OCI-LY3 (cell line): ENCODE results near the gene S100A6.

Experiments used
- CTCF ChIP-seq: fragments of 200-600, 300-600 bp; sonication (generic); IDR thresholded peaks from 2 replicates; pipeline ENCODE4 v1.5.1; 2014; ENCODE audit warnings: antibody characterized with exemption, low read length, low read depth
- EZH2phosphoT487 ChIP-seq: fragments of 200-600 bp; shearing (Covaris generic); IDR thresholded peaks from 2 replicates; pipeline ENCODE4 v1.6.1; 2018; ENCODE audit warnings: antibody characterized with exemption, mixed run types, low read depth

- TF ChIP-seq CTCF, result no peak
- no peak for TF ChIP-seq EZH2phosphoT487
Observed at GRCh38 chr1:153548722-153549688, 13.2 kb upstream of the S100A6 start, which contains the start of gene S100A3.
